ENCODE measurements around the gene IL33. TPM values are rescaled to one million over a fixed set of nuclear protein-coding genes. Genes with fewer than 3 reads are reported as not detected.

The IL33 gene
- total RNA-seq, 2 experiments from 2014 or later: not detected

DNA sequence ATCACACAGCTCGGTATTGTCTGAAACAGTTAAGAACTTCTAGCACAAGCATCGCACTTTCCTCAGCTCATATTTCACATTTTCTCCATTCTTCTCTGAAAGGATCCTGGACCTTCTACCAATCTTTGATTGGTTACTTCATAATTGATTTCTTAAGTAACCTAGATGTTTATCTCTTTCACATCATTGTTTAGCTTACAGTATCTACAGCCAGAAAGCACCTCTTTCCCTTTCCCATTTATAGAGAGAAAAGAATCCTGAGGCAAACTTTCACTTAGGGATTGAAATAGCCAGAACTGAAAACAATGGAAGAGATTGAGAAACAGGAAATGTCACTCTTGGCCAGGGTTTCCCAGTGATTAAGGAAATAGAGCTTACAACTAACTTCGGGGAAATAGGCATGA is 2.5 kb downstream of the IL33 start:
- BruUV-seq (replicated peaks): no TSS peak
- Histone ChIP-seq H3K79me2 (ENCODE audit: insufficient read depth, low read depth, low read length) (no peaks in the 10 kb centered on the region), H3K27ac (ENCODE audit: low read depth, low read length, poor library complexity, severe bottlenecking) (no peak overlapping the region), H3K4me1 (ENCODE audit: insufficient read depth, low read length, poor library complexity, severe bottlenecking) (no peaks in the 10 kb centered on the region), H3K4me2 (ENCODE audit: low read length) (no peak overlapping the region), H4K20me1 (ENCODE audit: insufficient read depth, low read length) (no peaks in the 10 kb centered on the region), H3K9me3 (ENCODE audit: low read length) (no peaks in the 10 kb centered on the region), H3K4me3 (ENCODE audit: low read depth, low read length, poor library complexity, severe bottlenecking) (no peak overlapping the region), H2AFZ (ENCODE audit: low read length) (no peak overlapping the region), H3K36me3 (ENCODE audit: insufficient read depth, low read length) (no peaks in the 10 kb centered on the region), H3K9me2 (ENCODE audit: insufficient read depth, low read length) (no peaks in the 10 kb centered on the region)
- ChIA-PET CTCF (ENCODE audit: unreplicated experiment) (no interaction called here), POLR2A (no interaction called here)
- TF ChIP-seq EZH2phosphoT487 (IDR thresholded peaks at IDR 0.05; ENCODE audit: borderline replicate concordance, low read depth, low read length) (no peak), CTCF (conservative IDR thresholded peaks at IDR 0.05; ENCODE audit: low read length) (no peak)
- intact Hi-C loops (cut with micrococcal nuclease; ENCODE audit: unreplicated experiment): no loop called here
- DNase-seq (ENCODE audit: low spot score): no peak

- CTCF ChIA-PET (ENCODE audit: unreplicated experiment): no interaction called here
- BruUV-seq (replicated peaks): no TSS peak
Measured at GRCh38 chr9:6219040-6219439, 3.4 kb downstream of the IL33 start.

GRCh38 chr9:6219981-6220380 is 4.4 kb downstream of the IL33 start:
- POLR2A ChIA-PET: interaction anchor here (0.6 kb wide), 1 partner anchor 686 kb away, joined by 3 read pairs; no protein-coding TSS in a partner anchor
- Histone ChIP-seq H3K79me2 (ENCODE audit: insufficient read depth, low read depth, low read length) (no peaks in the 10 kb centered on the region), H3K4me3 (ENCODE audit: low read depth, low read length, poor library complexity, severe bottlenecking) (no peak overlapping the region), H3K4me2 (ENCODE audit: low read length) (no peak overlapping the region), H4K20me1 (ENCODE audit: insufficient read depth, low read length) (no peaks in the 10 kb centered on the region), H3K9me3 (ENCODE audit: low read length) (no peaks in the 10 kb centered on the region), H3K9me2 (ENCODE audit: insufficient read depth, low read length) (no peaks in the 10 kb centered on the region), H3K36me3 (ENCODE audit: insufficient read depth, low read length) (no peaks in the 10 kb centered on the region), H3K4me1 (ENCODE audit: insufficient read depth, low read length, poor library complexity, severe bottlenecking) (no peaks in the 10 kb centered on the region), H2AFZ (ENCODE audit: low read length) (no peak overlapping the region), H3K27ac (ENCODE audit: low read depth, low read length, poor library complexity, severe bottlenecking) (no peak overlapping the region)
- intact Hi-C loops (cut with micrococcal nuclease; ENCODE audit: unreplicated experiment): no loop called here
- DNase-seq (ENCODE audit: low spot score): no peak
- CTCF ChIA-PET (ENCODE audit: unreplicated experiment): no interaction called here
- TF ChIP-seq EZH2phosphoT487 (IDR thresholded peaks at IDR 0.05; ENCODE audit: borderline replicate concordance, low read depth, low read length): no peak
- no peak for TF ChIP-seq CTCF (conservative IDR thresholded peaks at IDR 0.05; ENCODE audit: low read length)
- BruUV-seq (replicated peaks): no TSS peak

More at GRCh38 chr9:6219040-6219439, 3.4 kb downstream of the IL33 start:
- TF ChIP-seq EZH2phosphoT487 (IDR thresholded peaks at IDR 0.05; ENCODE audit: borderline replicate concordance, low read depth, low read length): no peak
- TF ChIP-seq CTCF (conservative IDR thresholded peaks at IDR 0.05; ENCODE audit: low read length): no peak
- Histone ChIP-seq H3K79me2 (ENCODE audit: insufficient read depth, low read depth, low read length) (no peaks in the 10 kb centered on the region), H4K20me1 (ENCODE audit: insufficient read depth, low read length) (no peaks in the 10 kb centered on the region), H3K4me2 (ENCODE audit: low read length) (no peak overlapping the region), H3K27ac (ENCODE audit: low read depth, low read length, poor library complexity, severe bottlenecking) (no peak overlapping the region), H3K4me1 (ENCODE audit: insufficient read depth, low read length, poor library complexity, severe bottlenecking) (no peaks in the 10 kb centered on the region), H2AFZ (ENCODE audit: low read length) (no peak overlapping the region), H3K9me3 (ENCODE audit: low read length) (no peaks in the 10 kb centered on the region), H3K4me3 (ENCODE audit: low read depth, low read length, poor library complexity, severe bottlenecking) (no peak overlapping the region), H3K36me3 (ENCODE audit: insufficient read depth, low read length) (no peaks in the 10 kb centered on the region), H3K9me2 (ENCODE audit: insufficient read depth, low read length) (no peaks in the 10 kb centered on the region)
- intact Hi-C loops (cut with micrococcal nuclease; ENCODE audit: unreplicated experiment): no loop called here
- POLR2A ChIA-PET: no interaction called here
- no peak for DNase-seq (ENCODE audit: low spot score)
